ENCODE measurements around the gene BCDIN3D.
"Not testable (repeated sequence)": the region's sequence is repeated elsewhere in the genome, so short reads cannot be mapped to it uniquely, and the experiment has no call there.

Gene BCDIN3D

DNA sequence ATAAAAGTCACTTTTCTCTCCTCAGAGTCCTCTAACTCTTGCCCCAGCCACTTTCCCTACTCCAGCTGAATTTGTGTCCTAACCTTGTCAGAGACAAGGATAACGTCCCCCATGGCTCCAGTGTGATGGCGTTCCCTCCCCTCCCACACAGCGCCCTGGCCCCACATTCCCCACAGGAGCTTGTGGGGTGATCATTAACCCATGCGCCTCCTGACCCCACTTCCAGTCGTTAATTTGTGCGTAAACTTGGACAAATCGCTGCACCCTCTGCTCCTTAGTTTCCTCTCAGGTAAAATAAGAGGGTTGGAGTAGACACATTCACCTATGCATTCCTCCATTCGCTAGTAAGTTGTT is 22.9 kb upstream of the BCDIN3D start:
- no peak for TF ChIP-seq ZFX (IDR thresholded peaks at IDR 0.05; ENCODE audit: borderline replicate concordance)
- TF ChIP-seq, protein P1, sequence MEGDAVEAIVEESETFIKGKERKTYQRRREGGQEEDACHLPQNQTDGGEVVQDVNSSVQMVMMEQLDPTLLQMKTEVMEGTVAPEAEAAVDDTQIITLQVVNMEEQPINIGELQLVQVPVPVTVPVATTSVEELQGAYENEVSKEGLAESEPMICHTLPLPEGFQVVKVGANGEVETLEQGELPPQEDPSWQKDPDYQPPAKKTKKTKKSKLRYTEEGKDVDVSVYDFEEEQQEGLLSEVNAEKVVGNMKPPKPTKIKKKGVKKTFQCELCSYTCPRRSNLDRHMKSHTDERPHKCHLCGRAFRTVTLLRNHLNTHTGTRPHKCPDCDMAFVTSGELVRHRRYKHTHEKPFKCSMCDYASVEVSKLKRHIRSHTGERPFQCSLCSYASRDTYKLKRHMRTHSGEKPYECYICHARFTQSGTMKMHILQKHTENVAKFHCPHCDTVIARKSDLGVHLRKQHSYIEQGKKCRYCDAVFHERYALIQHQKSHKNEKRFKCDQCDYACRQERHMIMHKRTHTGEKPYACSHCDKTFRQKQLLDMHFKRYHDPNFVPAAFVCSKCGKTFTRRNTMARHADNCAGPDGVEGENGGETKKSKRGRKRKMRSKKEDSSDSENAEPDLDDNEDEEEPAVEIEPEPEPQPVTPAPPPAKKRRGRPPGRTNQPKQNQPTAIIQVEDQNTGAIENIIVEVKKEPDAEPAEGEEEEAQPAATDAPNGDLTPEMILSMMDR (IDR thresholded peaks at IDR 0.05): no peak
- H3K27ac ChIP-seq: no peak overlapping the region

DNA sequence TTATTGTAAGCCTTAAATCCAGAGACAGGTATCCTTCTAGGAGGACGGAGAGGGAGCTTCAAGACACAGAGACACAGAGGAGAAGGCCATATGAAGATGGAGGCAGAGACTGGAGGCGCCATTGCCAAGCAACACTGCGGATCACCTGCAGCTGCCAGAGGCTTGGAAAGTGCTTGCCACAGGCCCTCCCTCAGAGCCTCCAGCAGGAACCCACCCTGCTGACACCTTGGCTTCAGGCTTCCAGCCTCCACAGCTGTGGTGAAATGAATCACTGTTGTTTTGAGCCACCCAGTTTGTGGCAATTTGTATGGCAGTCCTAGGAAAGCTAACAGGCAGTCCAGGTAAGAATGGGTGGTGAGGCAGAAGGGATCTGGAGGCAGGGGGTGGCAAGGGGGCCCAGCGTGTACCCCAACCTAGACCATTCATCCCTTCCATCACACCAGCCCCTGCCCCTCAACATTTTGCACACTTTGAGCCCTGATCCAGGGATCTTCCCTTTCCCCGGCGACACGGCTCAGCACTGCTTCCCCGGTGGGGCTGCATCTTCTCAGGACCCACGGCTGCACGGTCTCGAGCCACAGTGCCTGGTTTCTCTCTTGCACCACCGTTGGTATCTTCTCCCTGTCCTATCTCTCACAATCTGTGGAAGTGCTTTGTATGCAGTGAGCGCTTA is 22.3 kb upstream of the BCDIN3D start:
- H3K27ac ChIP-seq: no peak overlapping the region
- no peak for TF ChIP-seq ZFX (IDR thresholded peaks at IDR 0.05; ENCODE audit: borderline replicate concordance)
- TF ChIP-seq, protein P1 (IDR thresholded peaks at IDR 0.05): no peak

DNA sequence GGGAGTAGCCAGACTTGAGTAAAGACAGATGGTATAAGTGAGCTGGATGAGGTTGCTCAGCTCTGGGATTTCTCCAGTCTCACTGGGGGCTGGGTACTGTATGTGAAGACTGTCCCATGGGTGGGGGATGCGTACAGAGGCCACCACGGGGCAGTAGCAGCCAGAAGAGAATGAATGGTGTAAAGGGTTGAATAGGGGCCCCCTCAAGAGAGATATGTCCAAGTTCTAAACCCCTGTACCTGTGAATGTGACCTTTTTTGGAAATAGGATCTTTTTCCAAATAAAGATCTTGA is 21.8 kb upstream of the BCDIN3D start:
- TF ChIP-seq, protein P1 (IDR thresholded peaks at IDR 0.05): no peak
- no peak for TF ChIP-seq ZFX (IDR thresholded peaks at IDR 0.05; ENCODE audit: borderline replicate concordance)
- H3K27ac ChIP-seq: no peak overlapping the region

DNA sequence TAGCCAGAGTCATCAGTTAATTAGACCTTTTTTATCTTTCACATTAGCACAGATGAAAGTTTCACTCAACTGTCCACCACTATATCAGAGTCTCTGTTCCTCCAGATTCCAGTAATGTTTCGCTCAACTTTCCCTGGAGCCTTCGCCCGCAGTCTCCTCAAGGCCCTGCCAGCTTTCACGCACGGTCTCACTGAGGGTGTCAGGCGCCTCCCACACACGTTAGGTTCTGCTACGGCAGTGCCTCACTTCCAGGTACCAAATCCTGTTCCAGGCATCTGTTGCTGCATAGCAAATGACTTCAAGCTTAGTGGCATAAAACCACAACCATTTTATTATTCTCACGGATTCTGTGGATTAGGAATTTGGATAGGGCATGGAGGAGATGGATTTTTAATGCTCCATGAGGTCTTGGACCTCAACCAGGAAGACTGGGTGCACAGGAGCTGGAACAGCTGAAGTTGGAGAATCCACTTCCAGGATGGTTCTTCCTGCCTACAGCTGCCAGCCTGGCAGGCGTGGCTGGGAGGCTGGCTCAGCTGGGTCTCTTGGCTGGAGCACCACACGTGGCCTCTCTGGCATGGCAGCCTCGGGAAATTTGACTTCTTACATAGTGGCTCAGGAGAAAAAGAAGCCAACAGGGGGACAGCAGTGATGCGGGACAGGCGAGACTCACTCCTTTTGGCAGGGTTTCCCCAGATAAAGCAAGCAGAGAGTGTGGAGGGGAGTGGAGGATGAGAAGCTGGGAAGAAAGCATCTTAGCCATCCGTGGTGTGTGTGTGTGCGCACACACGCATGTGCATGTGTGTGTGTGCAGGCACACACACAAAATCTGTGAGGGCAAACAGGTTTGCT is 21.3 kb upstream of the BCDIN3D start:
- no peak for TF ChIP-seq ZFX (IDR thresholded peaks at IDR 0.05; ENCODE audit: borderline replicate concordance)
- TF ChIP-seq, protein P1 (IDR thresholded peaks at IDR 0.05): no peak

DNA sequence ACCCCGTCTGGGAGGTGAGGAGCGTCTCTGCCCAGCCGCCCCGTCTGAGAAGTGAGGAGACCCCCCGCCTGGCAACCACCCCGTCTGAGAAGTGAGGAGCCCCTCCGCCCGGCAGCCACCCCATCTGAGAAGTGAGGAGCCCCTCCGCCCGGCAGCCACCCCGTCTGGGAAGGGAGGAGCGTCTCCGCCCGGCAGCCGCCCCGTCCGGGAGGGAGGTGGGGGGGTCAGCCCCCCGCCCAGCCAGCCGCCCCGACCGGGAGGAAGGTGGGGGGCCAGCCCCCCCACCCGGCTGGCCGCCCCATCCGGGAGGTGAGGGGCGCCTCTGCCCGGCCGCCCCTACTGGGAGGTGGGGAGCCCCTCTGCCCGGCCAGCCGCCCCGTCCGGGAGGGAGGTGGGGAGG is 18.0 kb upstream of the BCDIN3D start:
- H3K27ac ChIP-seq: not testable (repeated sequence)

More for the DNA sequence above, 21.3 kb upstream of the BCDIN3D start:
- no peak overlapping the region for H3K27ac ChIP-seq

DNA sequence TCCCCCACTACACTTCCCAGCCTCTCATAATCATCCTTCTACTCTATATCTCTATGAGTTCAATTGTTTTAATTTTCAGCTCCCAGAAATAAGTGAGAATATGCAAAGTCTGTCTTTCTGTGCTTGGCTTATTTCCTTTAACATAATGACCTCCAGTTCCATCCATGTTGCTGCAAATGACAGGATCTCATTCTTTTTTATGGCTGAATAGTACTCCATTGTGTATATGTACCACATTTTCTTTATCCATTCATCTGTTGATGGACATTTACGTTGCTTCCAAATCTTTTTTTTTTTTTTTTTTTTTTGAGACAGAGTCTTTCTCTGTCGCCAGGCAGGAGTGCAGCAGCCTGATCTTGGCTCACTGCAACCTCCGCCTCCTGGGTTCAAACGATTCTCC is 13.0 kb upstream of the BCDIN3D start:
- H3K27ac ChIP-seq: not testable (repeated sequence)

DNA sequence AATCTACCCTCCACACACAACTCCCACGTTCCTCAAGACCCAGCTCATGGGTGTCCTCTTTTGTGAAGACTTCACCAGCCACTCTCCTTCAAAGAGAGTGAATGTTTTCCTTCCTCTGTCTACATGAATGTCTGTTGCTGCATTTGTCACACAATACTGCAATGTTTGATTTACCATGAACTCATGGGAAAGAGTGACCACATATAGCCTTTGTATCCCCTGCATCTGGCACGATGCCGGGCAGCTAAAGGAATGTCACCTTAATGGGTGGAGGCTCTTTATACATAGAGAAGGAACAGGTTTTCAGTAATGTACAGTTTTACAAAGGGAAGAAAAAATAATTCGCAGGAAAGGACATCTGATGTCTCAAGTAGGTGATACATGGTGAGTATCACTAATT is 12.1 kb upstream of the BCDIN3D start:
- no peak for TF ChIP-seq ZFX (IDR thresholded peaks at IDR 0.05; ENCODE audit: borderline replicate concordance)
- TF ChIP-seq, protein P1 (IDR thresholded peaks at IDR 0.05): no peak
- no peak overlapping the region for H3K27ac ChIP-seq

DNA sequence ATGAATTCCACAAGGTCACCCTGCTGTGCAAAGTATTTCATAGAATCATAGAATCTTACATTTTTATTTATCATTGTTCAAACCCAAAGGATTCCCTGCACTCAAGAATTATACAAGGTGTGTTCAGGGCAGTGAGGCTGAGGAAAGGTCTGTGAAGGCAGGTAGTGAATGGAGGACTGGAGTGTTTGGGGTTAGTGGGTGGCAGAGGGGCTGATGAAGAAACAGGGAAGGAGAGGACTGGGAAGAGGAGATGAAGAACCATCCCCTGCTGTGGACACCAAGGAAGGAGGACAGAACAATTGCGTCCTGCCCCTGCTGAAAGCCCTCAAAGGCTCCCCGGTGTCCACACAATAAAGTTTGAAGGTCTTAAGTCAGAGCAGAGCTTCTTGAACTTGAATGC is 10.8 kb upstream of the BCDIN3D start:
- TF ChIP-seq ZFX (IDR thresholded peaks at IDR 0.05; ENCODE audit: borderline replicate concordance): no peak
- TF ChIP-seq, protein P1 (IDR thresholded peaks at IDR 0.05): no peak
- H3K27ac ChIP-seq: no peak overlapping the region
